DMS114 treated with DMSO at 0.1 percent for 48 hours (cell line): ENCODE results near the gene SYT14.
"Not testable (repeated sequence)": the region's sequence is repeated elsewhere in the genome, so short reads cannot be mapped to it uniquely, and the experiment has no call there.

Experiments used
- DNase-seq: peaks from one replicate; lab custom pipeline; 2025; ENCODE audit not compliant: unreplicated experiment; lab: John Stamatoyannopoulos, UW

SYT14 gene

GRCh38 chr1:209937996-209938959, at the start of gene SYT14:
SYT14 (plus strand) TSS chr1:209938217; CDS start chr1:209938265, 48 bp downstream.
- peak; percentile 49 for DNase-seq

GRCh38 chr1:209888291-209889076, 49.5 kb upstream of the SYT14 start:
- not testable (repeated sequence) for DNase-seq

GRCh38 chr1:209889077-209889418, 49.0 kb upstream of the SYT14 start:
- no peak for DNase-seq

- no peak for DNase-seq
These were observed 47.2 kb upstream of the SYT14 start for GRCh38 chr1:209890641-209891330.

- no peak for DNase-seq
These were observed 44.3 kb upstream of the SYT14 start for GRCh38 chr1:209893751-209894150.

GRCh38 chr1:209895709-209896108, 42.3 kb upstream of the SYT14 start:
- no peak for DNase-seq

- DNase-seq: no peak
These were observed 41.7 kb upstream of the SYT14 start for GRCh38 chr1:209896346-209896745.

- DNase-seq: not testable (repeated sequence)
These were observed 39.7 kb upstream of the SYT14 start for GRCh38 chr1:209898271-209898670.

- DNase-seq: not testable (repeated sequence)
These were observed 39.2 kb upstream of the SYT14 start for GRCh38 chr1:209898851-209899250.

GRCh38 chr1:209899948-209900347, 38.1 kb upstream of the SYT14 start:
- no peak for DNase-seq

- DNase-seq: no peak
These were observed 37.3 kb upstream of the SYT14 start for GRCh38 chr1:209900734-209901133.

- DNase-seq: no peak
These were observed 36.8 kb upstream of the SYT14 start for GRCh38 chr1:209901211-209901610.

GRCh38 chr1:209904774-209905173, 33.2 kb upstream of the SYT14 start:
- DNase-seq: not testable (repeated sequence)

- DNase-seq: no peak
These were observed 26.3 kb upstream of the SYT14 start for GRCh38 chr1:209911746-209912145.

- no peak for DNase-seq
These were observed 25.7 kb upstream of the SYT14 start for GRCh38 chr1:209912306-209912705.

- DNase-seq: not testable (repeated sequence)
These were observed 18.4 kb upstream of the SYT14 start for GRCh38 chr1:209919637-209920036.

- no peak for DNase-seq
These were observed 17.2 kb upstream of the SYT14 start for GRCh38 chr1:209920844-209921243.

GRCh38 chr1:209924390-209924789, 13.6 kb upstream of the SYT14 start:
- DNase-seq: no peak

- DNase-seq: no peak
These were observed 12.0 kb upstream of the SYT14 start for GRCh38 chr1:209926045-209926444.

- no peak for DNase-seq
These were observed 10.6 kb upstream of the SYT14 start for GRCh38 chr1:209927466-209927865.

- DNase-seq: no peak
These were observed 8.3 kb upstream of the SYT14 start for GRCh38 chr1:209929751-209930150.
